T47D (cell line): ENCODE data around the gene FBXO8.

Experiments used
- DNase-seq, 2 experiments: peaks; one replicate each; pipeline versions ENCODE4 v3.0.0 to v3.0.0-alpha.2; 2011 to 2012; ENCODE audit warnings: low read depth in 1 of 2, low spot score in 1 of 2
- JUND ChIP-seq: IDR thresholded peaks from 2 replicates; pipeline ENCODE4 v1.6.1; 2012; ENCODE audit warnings: low read depth
- in situ Hi-C: cut with HindIII; loops from 2 replicates; pipeline ENCODE4 v1.10.0; 2016; ENCODE audit warnings: low sequenced_read_pairs, low pct_unique_long_range_greater_than_20kb

FBXO8 gene

GRCh38 chr4:174210952-174211490, 72.4 kb downstream of the FBXO8 start:
- DNase-seq, result no peak
- no peak for TF ChIP-seq JUND
- in situ Hi-C loops, result no loop called here

GRCh38 chr4:174210354-174210753, 73.1 kb downstream of the FBXO8 start:
- no peak for DNase-seq
- no peak for TF ChIP-seq JUND
- in situ Hi-C loops, result no loop called here

GRCh38 chr4:174209341-174209740, 74.1 kb downstream of the FBXO8 start:
- no peak for TF ChIP-seq JUND
- in situ Hi-C loops, result no loop called here
- no peak for DNase-seq

- no peak for TF ChIP-seq JUND
- DNase-seq, result no peak
- in situ Hi-C loops, result no loop called here
Observed at GRCh38 chr4:174207367-174207766, 76.1 kb downstream of the FBXO8 start.

- no peak for TF ChIP-seq JUND
- in situ Hi-C loops, result no loop called here
- DNase-seq, result no peak
Observed at GRCh38 chr4:174204164-174204831, 79.2 kb downstream of the FBXO8 start.

GRCh38 chr4:174201871-174202270, 81.6 kb downstream of the FBXO8 start:
- in situ Hi-C loops, result no loop called here
- no peak for TF ChIP-seq JUND
- no peak for DNase-seq

GRCh38 chr4:174199735-174200134, 83.7 kb downstream of the FBXO8 start:
- no peak for TF ChIP-seq JUND
- DNase-seq, result no peak
- in situ Hi-C loops, result no loop called here

GRCh38 chr4:174198828-174199227, 84.6 kb downstream of the FBXO8 start:
- in situ Hi-C loops, result no loop called here
- DNase-seq, result no peak
- no peak for TF ChIP-seq JUND

- TF ChIP-seq JUND, result no peak
- in situ Hi-C loops, result no loop called here
- DNase-seq, result no peak
Observed at GRCh38 chr4:174198396-174198795, 85.1 kb downstream of the FBXO8 start.

GRCh38 chr4:174193438-174194374, 89.8 kb downstream of the FBXO8 start:
- in situ Hi-C loops, result no loop called here
- no peak for DNase-seq
- TF ChIP-seq JUND, result no peak

- in situ Hi-C loops, result no loop called here
- TF ChIP-seq JUND, result no peak
- no peak for DNase-seq
Observed at GRCh38 chr4:174192943-174193342, 90.5 kb downstream of the FBXO8 start.

GRCh38 chr4:174190832-174191500, 92.5 kb downstream of the FBXO8 start:
- in situ Hi-C loops, result no loop called here
- TF ChIP-seq JUND, result no peak
- no peak for DNase-seq
